KG1 (cell line): Measurements from ENCODE around the gene LARP1.
"Not testable (repeated sequence)": the region's sequence is repeated elsewhere in the genome, so short reads cannot be mapped to it uniquely, and the experiment has no call there.

Experiments used
- DNase-seq: peaks from one replicate; lab custom pipeline; 2025; lab: John Stamatoyannopoulos, UW

The LARP1 gene

GRCh38 chr5:154824070-154824469, 68.9 kb downstream of the LARP1 start:
- no peak for DNase-seq

- no peak for DNase-seq
Measured at GRCh38 chr5:154829181-154829588, 74.0 kb downstream of the LARP1 start.

- DNase-seq: no peak
Measured at GRCh38 chr5:154829589-154830218, 74.5 kb downstream of the LARP1 start.

- no peak for DNase-seq
Measured at GRCh38 chr5:154830219-154830595, 75.0 kb downstream of the LARP1 start.

GRCh38 chr5:154830596-154830995, 75.4 kb downstream of the LARP1 start:
- DNase-seq: no peak

- DNase-seq: no peak
Measured at GRCh38 chr5:154831451-154831850, 76.3 kb downstream of the LARP1 start.

- not testable (repeated sequence) for DNase-seq
Measured at GRCh38 chr5:154832804-154833203, 77.6 kb downstream of the LARP1 start.

GRCh38 chr5:154834053-154834452, 78.9 kb downstream of the LARP1 start:
- DNase-seq: no peak

GRCh38 chr5:154835701-154836052, 80.5 kb downstream of the LARP1 start:
- DNase-seq: not testable (repeated sequence)

- no peak for DNase-seq
Measured at GRCh38 chr5:154836225-154836624, 81.0 kb downstream of the LARP1 start.

GRCh38 chr5:154837009-154837901, 82.1 kb downstream of the LARP1 start:
- no peak for DNase-seq

- DNase-seq: no peak
Measured at GRCh38 chr5:154840435-154841272, 85.5 kb downstream of the LARP1 start.

GRCh38 chr5:154841273-154841661, 86.1 kb downstream of the LARP1 start:
- DNase-seq: no peak

GRCh38 chr5:154842689-154843530, 87.7 kb downstream of the LARP1 start:
- no peak for DNase-seq

- DNase-seq: no peak
Measured at GRCh38 chr5:154844809-154845208, 89.6 kb downstream of the LARP1 start.

- DNase-seq: no peak
Measured at GRCh38 chr5:154849264-154849785, 94.1 kb downstream of the LARP1 start.

- DNase-seq: no peak
Measured at GRCh38 chr5:154849791-154850201, 94.6 kb downstream of the LARP1 start.

GRCh38 chr5:154850255-154851062, 95.3 kb downstream of the LARP1 start, which contains the start of gene FAXDC2:
Gene FAXDC2 (minus strand): TSS chr5:154850603. CDS start chr5:154838178, 12,425 bp downstream.
- no peak for DNase-seq

GRCh38 chr5:154851351-154851750, 96.2 kb downstream of the LARP1 start:
- DNase-seq: no peak

- peak; percentile 48 for DNase-seq
Measured at GRCh38 chr5:154857530-154858296, 102.5 kb downstream of the LARP1 start.
